H1 (cell line): ENCODE data around the gene LRRC37B. TPM values are rescaled to one million over a fixed set of nuclear protein-coding genes. Genes with fewer than 3 reads are reported as not detected.
"Not testable (repeated sequence)": the region's sequence is repeated elsewhere in the genome, so short reads cannot be mapped to it uniquely, and the experiment has no call there.

Source experiments
- CTCF ChIA-PET: fragments of 300-600 bp; sonication (Branson Sonifier 250); formaldehyde crosslinking; loops from one replicate; lab custom pipeline; 2021; ENCODE audit not compliant: partially characterized antibody; lab: Charles Lee
- POLR2A ChIA-PET: fragments of 300-600 bp; sonication (Branson Sonifier 250); formaldehyde crosslinking; loops from one replicate; lab custom pipeline; 2021; ENCODE audit warnings: inconsistent platforms; ENCODE audit not compliant: partially characterized antibody; lab: Charles Lee
- DNase-seq, 2 experiments: peaks; one replicate each; pipeline versions ENCODE4 v3.0.0 to v3.0.0-alpha.2; 2010 to 2022; ENCODE audit warnings: low spot score in 2 of 2, low read depth in 1 of 2, mixed read lengths in 1 of 2
- FAIRE-seq: peaks from 2 replicates; lab custom pipeline; 2011; peaks lifted over from hg19 to GRCh38; lab: Jason Lieb, UNC
- H2AFZ ChIP-seq: 2 replicates; pipeline ENCODE4 v1.8.1; 2012; ENCODE audit warnings: low read length, inconsistent platforms
- H2AK5ac ChIP-seq: 2 replicates; pipeline ENCODE4 v1.6.1; 2013; ENCODE audit warnings: low read depth, low read length
- H2BK120ac ChIP-seq: replicated peaks from 2 replicates; pipeline ENCODE3; 2013; ENCODE audit warnings: low read depth, low read length, inconsistent platforms
- H2BK12ac ChIP-seq: 2 replicates; pipeline ENCODE4 v1.6.1; 2013; ENCODE audit warnings: low read depth, low read length
- H2BK15ac ChIP-seq: 2 replicates; pipeline ENCODE4 v1.6.1; 2013; ENCODE audit warnings: low read length
- H2BK20ac ChIP-seq: 2 replicates; pipeline ENCODE4 v1.6.1; 2013; ENCODE audit warnings: low read length
- H2BK5ac ChIP-seq: 2 replicates; pipeline ENCODE4 v1.6.1; 2013; ENCODE audit warnings: low read depth, low read length
- H3K14ac ChIP-seq: 2 replicates; pipeline ENCODE4 v1.6.1; 2013; ENCODE audit warnings: inconsistent platforms; ENCODE audit not compliant: insufficient read length
- H3K18ac ChIP-seq: 2 replicates; pipeline ENCODE4 v1.6.1; 2013; ENCODE audit warnings: low read length; ENCODE audit errors: extremely low read depth
- H3K23ac ChIP-seq: 2 replicates; pipeline ENCODE4 v1.6.1; 2013; ENCODE audit warnings: inconsistent platforms; ENCODE audit not compliant: insufficient read length
- H3K23me2 ChIP-seq: 2 replicates; pipeline ENCODE4 v1.6.1; 2013; ENCODE audit warnings: low read depth, low read length
- H3K27ac ChIP-seq: 2 replicates; pipeline ENCODE4 v1.6.1; 2011; ENCODE audit warnings: low read depth, low read length, inconsistent platforms
- H3K27me3 ChIP-seq, 4 experiments: replicated peaks in 1 of 4; 1 replicate in 1 of 4; 2 replicates in 3 of 4; pipeline versions ENCODE4 v1.6.1 to v1.8.1; 2011 to 2013; ENCODE audit warnings: low read length in 3 of 4, mild to moderate bottlenecking in 3 of 4, inconsistent platforms in 2 of 4, mixed read lengths in 2 of 4, moderate library complexity in 1 of 4; ENCODE audit not compliant: control insufficient read depth in 3 of 4, insufficient read depth in 3 of 4; ENCODE audit errors: extremely low read depth in 1 of 4
- H3K36me3 ChIP-seq, 4 experiments: 2 replicates each; pipeline versions ENCODE4 v1.6.1 to v1.8.1; 2011 to 2013; ENCODE audit warnings: mild to moderate bottlenecking in 4 of 4, low read length in 3 of 4, moderate library complexity in 2 of 4, control low read depth in 1 of 4, inconsistent platforms in 1 of 4; ENCODE audit not compliant: insufficient read depth in 4 of 4, control insufficient read depth in 2 of 4
- H3K4ac ChIP-seq: replicated peaks from 2 replicates; pipeline ENCODE3; 2013; ENCODE audit warnings: low read length, low read depth, mixed read lengths, inconsistent platforms; ENCODE audit not compliant: insufficient read length
- H3K4me1 ChIP-seq, 4 experiments: replicated peaks in 1 of 4; 1 replicate in 1 of 4; 2 replicates in 3 of 4; pipeline versions ENCODE4 v1.6.1 to v1.8.1; 2011 to 2013; ENCODE audit warnings: low read length in 3 of 4, inconsistent platforms in 2 of 4, mixed read lengths in 1 of 4; ENCODE audit not compliant: insufficient read depth in 4 of 4, control insufficient read depth in 3 of 4
- H3K4me2 ChIP-seq, 2 experiments: 2 replicates each; pipeline versions ENCODE4 v1.6.1 to v1.8.1; 2011 to 2013; ENCODE audit warnings: low read depth in 2 of 2, low read length in 2 of 2, control low read depth in 1 of 2, inconsistent platforms in 1 of 2, mild to moderate bottlenecking in 1 of 2; ENCODE audit not compliant: insufficient read depth in 1 of 2
- H3K4me3 ChIP-seq, 4 experiments: fragments of 200-600, 300-600 bp in 1 of 4; sonication (generic), shearing (Covaris generic), sonication (Bioruptor Twin) in 1 of 4; 2 replicates each; pipeline versions ENCODE4 v1.5.1 to v1.8.1; 2011 to 2016; ENCODE audit warnings: low read length in 4 of 4, low read depth in 3 of 4, control low read depth in 2 of 4, inconsistent platforms in 2 of 4, mild to moderate bottlenecking in 2 of 4, mixed read lengths in 1 of 4, moderate library complexity in 1 of 4; ENCODE audit not compliant: insufficient read depth in 2 of 4; ENCODE audit errors: extremely low read depth in 1 of 4
- H3K56ac ChIP-seq: replicated peaks from 2 replicates; pipeline ENCODE3; 2013; ENCODE audit warnings: low read depth, mild to moderate bottlenecking, mixed read lengths, low read length, inconsistent platforms; ENCODE audit not compliant: insufficient read length
- H3K79me1 ChIP-seq: 2 replicates; pipeline ENCODE4 v1.6.1; 2013; ENCODE audit warnings: low read depth, low read length, control low read depth
- H3K79me2 ChIP-seq, 2 experiments: 2 replicates each; pipeline versions ENCODE4 v1.6.1 to v1.8.1; 2012 to 2013; ENCODE audit warnings: low read length in 2 of 2, mild to moderate bottlenecking in 2 of 2, inconsistent platforms in 1 of 2; ENCODE audit not compliant: insufficient read depth in 2 of 2, control insufficient read depth in 1 of 2
- H3K9ac ChIP-seq, 4 experiments: replicated peaks in 1 of 4; 1 replicate in 1 of 4; 2 replicates in 3 of 4; pipeline versions ENCODE4 v1.6.1 to v1.8.1; 2011 to 2013; ENCODE audit warnings: low read depth in 3 of 4, low read length in 3 of 4, control low read depth in 2 of 4, mild to moderate bottlenecking in 2 of 4, moderate library complexity in 2 of 4, inconsistent platforms in 1 of 4; ENCODE audit errors: extremely low read depth in 1 of 4
- H3K9me3 ChIP-seq, 2 experiments: 2 replicates each; pipeline versions ENCODE4 v1.6.1 to v1.8.1; 2012 to 2013; ENCODE audit warnings: mild to moderate bottlenecking in 2 of 2, moderate library complexity in 2 of 2, control low read depth in 1 of 2, inconsistent platforms in 1 of 2, low read depth in 1 of 2, low read length in 1 of 2, mixed read lengths in 1 of 2; ENCODE audit not compliant: insufficient read depth in 2 of 2
- H4K20me1 ChIP-seq, 2 experiments: replicated peaks in 1 of 2; 2 replicates each; pipeline versions ENCODE3 to v1.8.1; 2011 to 2013; ENCODE audit warnings: inconsistent platforms in 2 of 2, low read length in 2 of 2, mild to moderate bottlenecking in 1 of 2; ENCODE audit not compliant: insufficient read depth in 2 of 2, control insufficient read depth in 1 of 2
- H4K5ac ChIP-seq: 2 replicates; pipeline ENCODE4 v1.6.1; 2013; ENCODE audit warnings: low read length, low read depth, mixed read lengths, inconsistent platforms; ENCODE audit not compliant: insufficient read length
- H4K8ac ChIP-seq: 2 replicates; pipeline ENCODE4 v1.8.0; 2013; ENCODE audit warnings: mild to moderate bottlenecking, moderate library complexity, low read length, inconsistent platforms; ENCODE audit not compliant: insufficient read depth; ENCODE audit errors: extremely low read depth
- H4K91ac ChIP-seq: replicated peaks from 2 replicates; pipeline ENCODE3; 2013; ENCODE audit warnings: low read length, mixed read lengths, inconsistent platforms; ENCODE audit not compliant: insufficient read length
- WGBS, 2 experiments: shearing (Covaris generic) in 1 of 2; methylation state at CpG; one replicate each; pipeline versions ENCODE4 v1.1.6 to v1.1.7; 2013 to 2015; ENCODE audit warnings: low lambda C conversion rate in 2 of 2, mixed read lengths in 2 of 2, inconsistent platforms in 1 of 2, low coverage in 1 of 2, missing lambda C conversion rate in 1 of 2; ENCODE audit not compliant: insufficient replicate concordance in 2 of 2, insufficient coverage in 1 of 2, insufficient read length in 1 of 2; ENCODE audit errors: extremely low coverage in 1 of 2, missing lambda C conversion rate in 1 of 2; 5-methylcytosine and 5-hydroxymethylcytosine counted together
- polyA plus RNA-seq, 7 experiments: library from polyadenylated mRNA; depleted of rRNA in 3 of 7; stranded (reverse) in 5 of 7; unstranded in 2 of 7; fragments of >200 nt in 5 of 7; fragments of 200-250 nt in 2 of 7; gene quantifications; 1 replicate in 5 of 7; 2 replicates in 1 of 7; 4 replicates in 1 of 7; pipeline versions ENCODE4 v1.2.1 to v1.2.3, GENCODE V29; 2011 to 2013; ENCODE audit warnings: missing spikeins in 2 of 7, mixed read lengths in 2 of 7
- total RNA-seq: library from RNA; stranded (reverse); fragmentation: NEBNext Ultra II Directional; extraction: Animal tissue kit (Norgen Biotek cat#: 25700); gene quantifications from 2 replicates; pipeline ENCODE4 v1.2.1, GENCODE V29; 2021

LRRC37B gene
- total and polyA plus RNA-seq, 2 of the 8 experiments (the other 6 are each of a cell fraction or from before 2014, with no cell fraction given) = 16.0 to 19.0 TPM

DNA sequence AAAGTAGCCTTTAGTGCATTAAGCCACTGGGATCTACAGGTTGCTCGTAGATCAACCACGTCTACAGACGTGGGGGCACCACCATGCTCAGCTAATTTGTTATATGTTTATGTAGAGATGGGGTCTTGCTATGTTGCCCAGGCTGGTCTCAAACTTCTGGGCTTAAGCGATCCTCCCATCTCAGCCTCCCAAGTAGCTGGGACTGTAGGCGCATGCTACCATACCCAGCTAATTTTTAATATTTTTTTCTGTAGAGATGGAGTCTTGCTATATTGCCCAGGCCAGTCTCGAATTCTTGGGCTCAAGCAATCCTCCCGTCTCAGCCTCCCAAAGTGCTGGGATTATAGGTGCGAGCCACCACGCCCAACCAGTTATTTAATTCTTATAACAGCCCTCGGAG is 49.3 kb downstream of the LRRC37B start:
- H2BK15ac ChIP-seq, H2BK5ac ChIP-seq, DNase-seq, H2BK120ac ChIP-seq, H2BK12ac ChIP-seq, H3K4me3 ChIP-seq, H4K20me1 ChIP-seq, H3K4ac ChIP-seq, H3K9ac ChIP-seq, H3K36me3 ChIP-seq, H4K91ac ChIP-seq, H4K8ac ChIP-seq, H3K23me2 ChIP-seq, POLR2A ChIA-PET, H3K4me1 ChIP-seq, H3K9me3 ChIP-seq, CTCF ChIA-PET, H3K14ac ChIP-seq, H3K27ac ChIP-seq, H3K4me2 ChIP-seq, H4K5ac ChIP-seq, H2BK20ac ChIP-seq, H3K79me1 ChIP-seq, H2AK5ac ChIP-seq, H3K23ac ChIP-seq, FAIRE-seq, H3K79me2 ChIP-seq, H3K18ac ChIP-seq, H2AFZ ChIP-seq, H3K56ac ChIP-seq, H3K27me3 ChIP-seq: not testable (repeated sequence)
- 92% methylated on average over 7 of the region's 10 CpGs; no CpG with 5 or more reads in 1 of the 2 experiments for WGBS, 2 experiments

DNA sequence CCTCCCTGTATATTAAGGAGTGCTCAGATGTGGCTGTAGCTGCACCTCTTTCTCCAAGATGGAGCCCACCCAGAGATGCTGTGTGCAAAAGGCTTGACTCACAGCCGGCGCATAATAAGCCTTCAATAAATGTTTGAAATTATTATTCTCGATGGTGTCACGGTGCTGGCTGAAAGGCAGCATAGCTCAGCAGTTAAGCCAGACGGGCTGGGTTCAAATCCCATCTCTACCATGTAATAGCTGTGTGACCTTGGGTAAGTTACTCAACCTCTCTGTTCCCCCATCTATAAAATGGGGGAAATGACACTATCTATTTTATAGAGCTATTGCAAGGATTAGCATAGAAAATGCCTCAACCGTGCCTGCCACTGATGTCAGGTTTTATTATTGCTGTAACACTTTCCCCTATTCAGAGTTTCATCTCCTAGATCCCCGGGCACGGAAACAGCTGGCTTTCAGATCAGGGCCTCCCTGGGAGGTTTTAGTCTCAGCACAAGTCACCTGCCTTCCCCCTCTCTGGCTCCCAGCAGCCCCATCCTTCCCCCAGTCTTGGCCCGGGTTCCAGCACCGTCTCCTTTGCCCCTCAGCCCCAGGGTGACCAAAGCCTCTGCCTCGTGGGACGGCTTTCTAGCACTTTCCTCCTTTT is 50.4 kb downstream of the LRRC37B start:
- H4K91ac ChIP-seq, CTCF ChIA-PET, H3K23me2 ChIP-seq, H2BK5ac ChIP-seq, H4K5ac ChIP-seq, FAIRE-seq, H2BK15ac ChIP-seq, H4K8ac ChIP-seq, H3K79me2 ChIP-seq, H3K9ac ChIP-seq, H3K4me1 ChIP-seq, H3K27ac ChIP-seq, POLR2A ChIA-PET, H2BK12ac ChIP-seq, DNase-seq, H3K56ac ChIP-seq, H3K9me3 ChIP-seq, H3K23ac ChIP-seq, H3K4ac ChIP-seq, H2BK120ac ChIP-seq, H3K36me3 ChIP-seq, H3K14ac ChIP-seq, H2BK20ac ChIP-seq, H3K4me3 ChIP-seq, H4K20me1 ChIP-seq, H3K18ac ChIP-seq, H3K27me3 ChIP-seq, H3K4me2 ChIP-seq, H2AFZ ChIP-seq, H2AK5ac ChIP-seq, H3K79me1 ChIP-seq: not testable (repeated sequence)
- WGBS, 2 experiments = 88% methylated on average over 11 of the region's 12 CpGs; no CpG with 5 or more reads in 1 of the 2 experiments
